ENCODE data around the gene STARD3. TPM values are rescaled to one million over a fixed set of nuclear protein-coding genes. Genes with fewer than 3 reads are reported as not detected.

Gene STARD3
- total RNA-seq, 1 experiment from 2014 or later = 46.0 TPM

DNA sequence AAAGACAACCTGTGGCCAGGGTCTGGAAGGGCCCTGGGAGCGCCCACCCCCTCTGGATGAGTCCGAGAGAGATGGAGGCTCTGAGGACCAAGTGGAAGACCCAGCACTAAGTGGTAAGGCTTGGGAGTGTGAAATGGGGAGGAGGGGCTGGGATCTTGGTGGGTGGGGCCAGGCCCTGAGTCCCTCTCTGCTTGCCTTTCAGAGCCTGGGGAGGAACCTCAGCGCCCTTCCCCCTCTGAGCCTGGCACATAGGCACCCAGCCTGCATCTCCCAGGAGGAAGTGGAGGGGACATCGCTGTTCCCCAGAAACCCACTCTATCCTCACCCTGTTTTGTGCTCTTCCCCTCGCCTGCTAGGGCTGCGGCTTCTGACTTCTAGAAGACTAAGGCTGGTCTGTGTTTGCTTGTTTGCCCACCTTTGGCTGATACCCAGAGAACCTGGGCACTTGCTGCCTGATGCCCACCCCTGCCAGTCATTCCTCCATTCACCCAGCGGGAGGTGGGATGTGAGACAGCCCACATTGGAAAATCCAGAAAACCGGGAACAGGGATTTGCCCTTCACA lies 1.2 kb upstream of the STARD3 start:
- DNase-seq (ENCODE audit: low read depth) = no peak

DNA sequence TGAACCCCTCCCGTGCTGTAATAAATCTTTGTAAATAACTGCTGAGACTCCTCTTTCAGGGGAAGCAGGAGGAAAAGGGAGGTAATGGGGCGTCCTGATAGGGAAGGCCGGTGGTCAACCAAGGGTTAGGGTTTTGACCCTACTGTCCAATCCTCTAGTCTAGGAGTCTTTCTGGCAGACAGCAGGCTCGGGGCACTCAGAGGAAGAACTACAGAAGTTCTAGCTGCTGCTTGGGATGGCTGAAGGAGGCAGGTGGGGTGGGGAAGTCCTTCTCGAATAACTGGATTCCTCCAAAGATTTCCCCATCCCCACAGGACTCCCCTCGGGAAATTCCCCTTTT lies 387 bp upstream of the STARD3 start:
- no peak for DNase-seq (ENCODE audit: low read depth)

DNA sequence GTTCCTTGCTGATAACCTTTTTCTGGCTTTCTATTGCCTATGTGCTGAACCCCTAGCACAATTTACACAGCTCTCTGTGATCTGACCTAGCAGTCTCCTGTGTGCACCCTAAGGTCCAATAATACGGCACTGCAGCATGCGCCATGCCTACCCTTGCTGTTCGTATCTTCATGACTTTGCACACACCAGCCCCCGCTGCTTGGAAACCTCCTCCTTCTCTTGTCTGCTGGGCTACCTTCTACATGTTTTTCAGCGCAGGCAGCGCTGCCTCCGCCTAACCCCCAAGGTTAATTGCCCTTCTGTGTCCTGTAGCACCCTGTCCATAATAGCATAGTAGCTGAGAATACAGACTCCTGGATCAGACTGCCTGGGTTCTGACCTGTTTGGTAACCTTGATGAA lies 1.4 kb downstream of the STARD3 start:
- DNase-seq (ENCODE audit: low read depth) = no peak

DNA sequence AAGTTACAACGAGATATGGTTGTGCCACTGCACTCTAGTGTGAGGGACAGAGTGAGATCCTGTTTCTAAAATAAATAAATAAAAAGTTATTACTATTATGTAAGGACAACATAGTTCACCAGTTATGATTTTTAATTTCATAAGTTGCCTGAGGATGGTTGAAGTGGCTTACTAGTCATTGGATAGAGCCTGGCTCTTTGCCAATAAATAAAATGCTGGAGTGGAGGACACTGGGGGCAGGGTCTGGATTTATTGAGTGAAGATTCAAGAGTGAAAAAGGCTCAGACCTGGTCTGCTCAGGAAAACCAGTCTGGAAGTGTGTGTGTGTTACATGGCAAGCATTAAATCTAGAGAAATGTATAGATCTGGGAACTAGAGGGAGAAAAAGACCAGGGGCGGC lies 2.1 kb downstream of the STARD3 start:
- DNase-seq (ENCODE audit: low read depth) = no peak

DNA sequence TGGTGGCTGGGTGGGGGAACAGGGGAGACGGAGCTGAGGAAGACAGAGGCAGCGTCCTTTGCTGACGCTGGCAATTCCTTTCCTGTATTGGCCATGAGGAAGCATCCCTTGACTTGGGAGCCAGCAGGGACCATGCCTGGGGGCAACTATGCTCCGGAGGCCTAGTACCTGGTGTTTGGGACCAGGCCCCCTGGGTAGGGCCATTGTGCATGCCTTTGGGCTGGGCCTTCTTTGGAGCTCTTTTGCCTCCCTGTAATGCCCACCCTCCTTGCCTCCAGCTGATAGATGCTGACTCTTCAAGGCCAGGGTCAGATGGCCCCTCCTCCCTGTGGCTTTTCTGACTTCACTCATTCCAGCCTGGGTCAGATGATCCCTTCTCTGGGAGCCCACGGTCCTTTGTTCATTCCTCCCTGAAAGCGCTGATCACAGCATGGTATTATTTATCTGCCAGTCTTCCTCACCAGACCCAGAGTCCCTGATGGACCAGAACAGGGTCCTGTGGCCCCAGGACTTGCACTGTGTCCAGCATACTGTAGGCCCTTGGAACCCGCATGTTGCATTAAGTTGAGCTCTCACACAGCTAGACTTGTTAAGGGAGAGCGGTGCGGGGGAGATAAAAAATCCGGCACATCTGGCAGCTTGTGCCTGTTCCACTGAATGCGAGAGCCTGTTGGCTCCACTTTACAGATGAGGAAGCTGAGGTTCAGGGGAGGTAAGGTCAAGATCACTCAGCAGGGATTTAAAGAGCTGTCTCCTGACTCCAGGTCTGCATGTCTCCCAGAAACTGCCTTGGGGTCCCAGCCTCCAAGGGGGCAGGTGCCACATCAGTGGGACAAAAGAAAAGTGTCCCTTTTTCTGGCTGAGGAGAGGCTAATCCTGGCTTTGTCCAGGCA lies 2.9 kb downstream of the STARD3 start:
- DNase-seq (ENCODE audit: low read depth) = no peak

DNA sequence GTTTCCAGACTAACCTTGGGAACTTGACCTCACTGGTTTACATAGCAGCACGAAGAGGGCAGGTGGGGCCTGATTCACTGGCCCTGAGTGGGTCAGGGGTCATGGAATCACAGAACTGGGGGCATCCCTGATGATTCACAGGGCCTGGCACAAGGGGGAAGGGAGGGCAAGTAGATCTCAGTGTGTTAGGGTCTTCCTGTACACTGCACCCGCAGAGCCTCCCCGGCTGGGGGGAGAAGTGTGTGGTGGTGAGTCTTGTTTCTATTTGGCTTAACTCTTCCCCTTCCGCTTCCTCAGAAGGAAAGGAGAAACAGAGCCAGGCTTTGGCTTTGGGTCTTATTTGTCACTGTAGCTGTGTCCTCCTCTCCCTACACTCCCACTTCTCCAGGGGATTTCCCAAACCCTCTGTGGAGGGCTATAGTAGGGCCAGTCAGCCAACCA lies 3.7 kb downstream of the STARD3 start:
- no peak for DNase-seq (ENCODE audit: low read depth)

DNA sequence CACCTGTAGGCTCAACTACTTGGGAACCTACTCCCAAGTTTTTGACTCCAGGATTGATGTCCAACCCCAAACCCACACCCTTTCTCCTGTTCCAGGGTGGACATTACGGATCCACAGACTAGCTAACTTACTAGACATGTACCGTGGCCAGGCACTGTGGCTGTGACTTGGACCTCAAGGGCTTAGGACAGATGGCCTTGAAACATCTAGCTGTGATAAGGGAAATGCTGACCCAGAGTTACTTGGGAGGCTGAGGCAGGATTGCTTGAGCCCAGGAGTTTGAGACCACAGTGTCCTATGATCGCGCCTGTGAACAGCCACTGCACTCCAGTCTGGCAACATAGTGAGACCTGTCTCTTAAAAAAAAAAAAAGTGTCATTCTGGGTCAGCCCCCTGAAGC lies 4.2 kb downstream of the STARD3 start:
- DNase-seq (ENCODE audit: low read depth) = no peak

DNA sequence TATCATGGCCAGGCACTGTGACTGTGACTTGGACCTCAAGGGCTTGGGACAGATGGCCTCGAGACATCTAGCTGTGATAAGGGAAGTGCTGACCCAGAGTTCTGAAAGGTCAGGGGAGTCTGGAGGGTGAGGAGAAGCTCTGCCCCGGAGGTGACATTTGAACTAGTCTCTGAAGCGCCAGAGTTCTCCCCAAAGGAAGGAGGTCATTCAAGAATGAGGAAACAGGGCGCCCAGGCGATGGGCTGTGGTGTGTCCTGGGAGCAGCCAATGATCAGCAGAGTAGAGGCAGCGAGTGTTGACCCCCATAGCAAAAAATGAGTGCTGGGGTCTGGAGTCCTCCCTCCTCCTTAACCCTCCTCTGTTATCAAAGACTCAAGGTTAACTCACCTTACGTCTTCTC lies 4.9 kb downstream of the STARD3 start:
- DNase-seq (ENCODE audit: low read depth) = no peak

DNA sequence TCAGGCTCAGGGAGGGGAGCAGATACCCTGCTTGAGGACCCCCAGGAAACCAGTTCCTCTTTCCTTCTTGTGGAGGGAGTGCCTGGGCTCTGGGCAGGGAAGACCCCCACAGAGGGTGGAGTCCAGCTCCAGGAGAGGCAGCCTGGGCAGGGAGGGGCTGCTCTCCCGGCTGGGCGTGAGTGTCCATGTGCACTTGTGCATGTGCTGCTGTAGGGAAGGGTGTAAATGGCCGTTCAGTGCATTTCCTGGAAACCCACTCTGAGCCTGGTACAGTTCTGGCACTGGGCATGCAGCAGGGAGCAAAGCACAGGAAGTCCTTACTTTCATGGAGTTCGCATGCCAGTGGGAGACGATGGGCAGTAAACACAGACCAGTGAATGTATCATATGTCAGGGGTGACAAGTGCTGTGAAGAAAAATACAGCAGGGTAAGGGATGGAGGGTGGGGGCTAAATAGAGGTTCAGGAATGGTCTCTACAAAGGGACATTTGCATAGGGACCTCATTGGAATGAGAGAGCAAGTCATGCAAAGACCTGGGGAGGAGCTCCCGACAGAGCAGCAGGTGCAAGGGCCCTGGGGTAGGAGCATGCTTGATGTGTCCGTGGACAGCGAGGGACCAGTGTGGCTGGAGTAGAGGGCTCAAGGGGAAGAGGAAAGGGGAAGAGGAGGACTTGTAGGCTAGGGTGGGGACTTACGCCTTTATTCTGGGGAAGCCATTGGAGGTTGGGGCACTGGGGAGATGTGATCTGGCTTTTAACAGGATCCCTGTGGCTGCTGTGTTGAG lies 5.5 kb downstream of the STARD3 start:
- DNase-seq (ENCODE audit: low read depth) = no peak

DNA sequence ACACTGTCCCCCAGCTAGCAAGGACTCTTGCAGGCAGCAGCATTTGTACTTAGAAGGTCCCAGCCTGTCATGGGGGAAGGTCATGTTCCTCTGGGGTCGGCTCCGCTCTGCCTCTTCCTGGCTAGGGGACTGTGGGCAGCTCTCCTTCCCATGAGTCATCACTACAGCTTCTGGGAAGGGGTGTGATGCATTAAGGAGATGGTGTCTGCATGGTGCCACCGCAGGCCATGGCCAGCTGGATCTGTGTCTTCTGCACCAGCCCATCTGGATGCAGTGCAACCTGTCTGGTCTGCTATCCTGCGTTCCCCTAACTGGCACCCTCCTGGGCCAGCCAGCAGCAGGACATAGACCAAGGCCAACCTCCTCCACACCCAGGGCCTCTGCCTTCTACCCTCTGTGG lies 6.3 kb downstream of the STARD3 start:
- peak; percentile 69 for DNase-seq (ENCODE audit: low read depth)

DNA sequence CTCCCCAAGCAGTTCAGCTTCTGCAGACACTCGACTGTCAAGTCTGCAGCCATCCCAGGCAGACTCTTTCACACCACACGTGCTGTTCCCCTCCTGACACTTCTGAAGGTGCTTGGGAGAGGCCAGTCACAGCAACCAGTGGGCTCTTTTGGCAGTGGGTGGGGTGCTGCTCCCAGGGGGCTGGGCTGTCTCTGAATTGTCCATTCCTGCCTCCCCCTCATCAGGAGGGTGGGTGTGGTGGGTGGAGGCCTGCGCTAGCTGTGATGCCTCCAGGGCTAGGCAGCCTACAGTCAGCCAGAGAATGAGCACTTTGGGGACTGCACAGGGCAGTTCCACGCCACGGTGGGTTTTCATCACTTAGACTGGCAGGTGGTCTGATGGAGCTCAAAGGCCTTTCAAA lies 10.3 kb downstream of the STARD3 start:
- DNase-seq (ENCODE audit: low read depth) = no peak

DNA sequence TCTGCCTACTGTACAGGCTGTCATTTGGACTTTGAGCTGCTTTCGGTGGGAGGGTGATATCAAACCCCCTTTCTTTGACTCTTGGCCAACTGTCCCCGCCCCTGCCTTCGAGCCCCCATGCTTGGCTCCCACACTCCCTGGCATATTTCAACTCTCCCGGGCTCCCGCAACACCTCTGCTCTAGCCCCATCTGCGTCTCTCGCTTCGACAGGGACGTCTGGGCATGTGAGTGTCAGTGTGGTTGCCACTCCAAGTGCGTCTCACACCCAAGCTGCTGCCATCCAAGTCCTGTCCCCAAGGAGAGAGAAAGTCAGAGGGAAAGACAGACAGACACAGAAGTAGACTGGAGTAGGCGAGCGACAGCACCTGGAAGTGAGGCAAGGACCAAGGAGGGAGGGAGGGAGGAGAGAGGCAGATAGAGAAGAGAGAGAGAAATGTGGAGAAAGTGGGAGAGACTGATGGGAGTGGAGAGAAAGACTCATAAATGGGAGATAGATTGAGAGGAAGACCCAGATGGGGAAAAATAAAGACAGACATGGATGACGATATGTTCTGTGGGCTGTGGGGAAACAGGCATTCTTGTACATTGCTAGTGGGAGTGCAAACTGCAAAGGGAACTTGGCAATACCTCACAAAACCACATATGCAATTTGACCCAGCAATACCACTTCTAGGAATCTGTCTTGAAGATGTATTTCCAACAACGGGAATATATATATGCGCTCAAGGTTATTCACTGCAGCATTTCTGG lies 11.8 kb downstream of the STARD3 start:
- no peak for DNase-seq (ENCODE audit: low read depth)

DNA sequence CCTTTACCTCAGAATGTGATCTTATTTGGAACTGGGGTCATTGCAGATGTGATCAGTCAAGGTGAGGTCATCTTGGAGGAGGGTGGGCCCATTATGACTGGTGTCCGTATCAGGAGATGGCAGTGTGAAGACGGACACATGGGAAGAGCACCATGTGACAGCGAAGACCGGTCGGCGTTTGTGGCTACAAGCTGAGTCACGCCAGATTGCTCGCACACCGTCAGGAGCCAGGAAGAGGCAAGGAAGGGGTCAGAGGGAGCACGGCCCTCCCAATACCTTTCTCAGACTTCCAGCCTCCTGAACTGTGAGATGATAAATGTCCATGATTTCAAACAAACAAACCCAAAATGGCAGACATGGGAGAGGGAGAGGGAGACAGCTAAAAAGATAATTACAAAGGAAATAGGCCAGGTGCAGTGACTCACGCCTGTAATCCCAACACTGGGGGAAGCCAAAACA lies 13.2 kb downstream of the STARD3 start:
- no peak for DNase-seq (ENCODE audit: low read depth)

DNA sequence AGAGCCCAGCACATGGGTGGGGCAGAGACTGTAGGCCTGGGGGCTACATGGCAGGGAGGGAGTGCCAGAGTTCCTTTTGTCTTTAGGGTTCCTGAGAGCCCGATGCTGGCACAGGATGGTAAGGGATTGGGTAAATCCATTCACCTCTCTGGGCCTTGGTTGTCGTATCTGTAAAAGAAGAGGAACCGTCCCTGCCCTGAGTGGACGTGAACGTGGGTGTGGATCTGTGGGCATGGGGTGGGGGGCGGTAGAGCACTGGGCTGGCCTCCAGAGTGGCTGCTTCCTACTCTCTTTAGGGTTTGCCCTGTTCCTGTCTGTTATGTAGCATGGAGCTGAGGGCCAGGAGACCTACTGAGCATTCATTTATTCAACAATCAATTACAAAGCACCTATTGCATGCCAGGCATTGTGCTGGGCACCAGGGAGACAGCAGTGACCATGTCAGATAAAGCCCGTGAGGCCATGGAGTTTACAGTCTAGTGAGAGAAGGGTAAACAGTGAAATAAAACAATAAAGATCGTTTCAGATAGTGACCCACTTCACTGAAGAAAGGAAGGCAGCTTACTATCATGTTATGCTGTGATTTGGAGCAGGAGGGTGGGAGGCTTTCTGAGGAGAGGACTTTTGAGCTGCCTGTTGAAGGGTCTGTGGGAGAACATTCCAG lies 15.1 kb downstream of the STARD3 start:
- DNase-seq (ENCODE audit: low read depth) = no peak

DNA sequence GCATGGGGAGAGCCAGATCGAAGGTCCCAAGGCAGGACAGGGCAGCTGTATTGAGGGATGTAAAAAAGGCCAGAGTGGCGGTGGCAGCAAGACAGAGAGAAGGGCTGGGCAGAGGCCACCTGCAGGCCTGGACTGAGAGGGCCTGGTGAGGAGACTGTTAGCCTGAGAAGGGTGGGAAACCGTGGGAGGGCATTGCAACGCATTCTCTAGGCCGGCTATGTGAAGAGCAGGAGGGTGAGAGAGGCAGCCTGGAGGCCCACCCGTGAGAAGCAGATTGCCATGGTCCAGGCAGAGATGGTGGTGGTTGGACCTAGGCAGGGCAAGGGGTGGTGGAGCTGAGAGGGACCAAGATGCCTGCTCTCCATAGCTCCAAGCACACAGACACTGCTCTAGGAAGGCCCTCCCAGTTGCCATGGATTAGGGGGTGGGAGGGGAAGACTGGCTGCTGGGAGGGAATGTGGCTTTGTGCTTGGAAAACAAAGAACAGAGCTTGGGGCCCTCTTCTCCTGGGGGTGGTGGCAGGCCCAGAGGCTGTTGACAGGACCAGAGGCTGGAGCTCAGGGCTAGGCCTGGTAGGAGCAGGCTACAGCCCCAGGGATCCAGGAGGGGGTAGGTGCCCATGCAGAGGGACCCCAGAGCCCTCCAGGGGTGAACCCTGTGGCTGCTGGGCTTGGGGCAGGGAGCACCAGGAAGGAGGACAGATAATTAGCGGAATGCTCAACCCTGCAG lies 15.8 kb downstream of the STARD3 start:
- no peak for DNase-seq (ENCODE audit: low read depth)

DNA sequence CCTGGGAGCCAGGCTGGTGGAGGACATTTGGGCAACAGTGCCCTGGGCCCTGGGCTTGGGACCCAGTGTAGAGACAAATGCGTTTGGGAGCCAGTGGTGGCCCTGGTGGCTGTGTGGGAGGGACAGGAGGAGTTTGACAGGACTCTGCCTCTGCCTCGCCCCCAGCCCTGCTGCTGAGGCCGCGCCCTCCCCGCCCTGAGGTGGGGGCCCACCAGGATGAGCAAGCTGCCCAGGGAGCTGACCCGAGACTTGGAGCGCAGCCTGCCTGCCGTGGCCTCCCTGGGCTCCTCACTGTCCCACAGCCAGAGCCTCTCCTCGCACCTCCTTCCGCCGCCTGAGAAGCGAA lies 16.3 kb downstream of the STARD3 start:
- DNase-seq (ENCODE audit: low read depth) = no peak

DNA sequence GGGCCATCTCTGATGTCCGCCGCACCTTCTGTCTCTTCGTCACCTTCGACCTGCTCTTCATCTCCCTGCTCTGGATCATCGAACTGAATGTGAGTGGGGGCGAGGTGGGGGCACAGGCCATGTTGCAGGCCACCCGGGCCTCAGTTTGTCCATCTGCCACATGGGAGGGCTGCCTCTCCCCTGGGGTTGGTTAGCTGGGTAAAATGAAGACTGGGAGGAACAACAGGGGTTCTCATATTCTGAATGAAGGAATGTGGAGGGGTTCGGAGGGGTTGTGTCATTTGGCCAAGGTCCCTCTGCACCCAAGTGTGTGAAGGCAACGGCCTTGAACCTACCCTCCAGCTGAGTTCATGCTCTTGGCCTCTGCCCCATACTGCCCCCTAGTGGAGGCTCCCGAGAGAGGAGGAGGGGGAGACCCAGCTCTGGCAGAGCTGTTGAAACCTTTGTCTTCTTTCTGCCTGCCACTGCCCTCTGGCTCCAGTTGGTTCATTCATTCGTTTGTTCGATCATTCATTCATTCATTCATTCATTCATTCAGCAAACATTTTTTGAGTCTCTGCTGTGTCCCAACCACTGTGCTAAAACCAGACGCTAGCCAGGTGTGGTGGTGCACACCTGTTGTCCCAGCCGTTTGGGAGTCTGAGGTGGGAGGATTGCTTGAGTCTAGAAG lies 16.9 kb downstream of the STARD3 start:
- DNase-seq (ENCODE audit: low read depth) = peak; percentile 53

DNA sequence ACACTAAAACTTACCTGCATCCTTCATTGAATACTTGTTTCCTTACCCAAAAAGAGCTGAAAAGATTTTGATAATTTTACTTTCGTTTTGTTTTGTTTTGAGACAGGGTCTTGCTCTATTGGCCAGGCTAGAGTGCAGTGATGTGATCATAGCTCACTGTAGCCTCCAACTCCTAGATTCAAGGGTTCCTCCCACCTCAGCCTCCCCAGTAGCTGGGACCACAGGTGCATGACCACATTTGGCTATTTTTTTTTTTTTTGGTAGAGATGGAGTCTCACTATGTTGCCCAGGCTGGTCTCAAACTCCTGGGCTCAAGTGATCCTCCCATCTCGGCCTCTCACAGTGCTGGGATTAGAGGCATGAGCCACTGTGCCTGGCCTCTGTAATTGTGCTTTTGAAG lies 18.2 kb downstream of the STARD3 start:
- no peak for DNase-seq (ENCODE audit: low read depth)

DNA sequence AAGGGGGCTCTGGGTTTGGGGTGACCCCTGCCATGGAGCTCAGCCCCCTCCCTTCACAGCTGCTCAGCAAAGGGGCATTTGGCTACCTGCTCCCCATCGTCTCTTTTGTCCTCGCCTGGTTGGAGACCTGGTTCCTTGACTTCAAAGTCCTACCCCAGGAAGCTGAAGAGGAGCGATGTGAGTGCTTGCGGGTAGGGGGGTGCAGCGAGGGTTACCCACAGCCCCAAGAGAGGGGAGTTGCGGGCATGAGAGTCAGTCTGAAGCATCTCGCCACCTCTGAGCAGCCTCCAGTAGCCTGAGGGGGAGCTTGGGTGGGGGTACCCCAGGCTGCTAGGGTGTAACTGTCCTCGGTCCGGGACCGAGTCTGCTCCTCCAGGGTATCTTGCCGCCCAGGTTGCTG lies 21.4 kb downstream of the STARD3 start:
- DNase-seq (ENCODE audit: low read depth) = no peak

DNA sequence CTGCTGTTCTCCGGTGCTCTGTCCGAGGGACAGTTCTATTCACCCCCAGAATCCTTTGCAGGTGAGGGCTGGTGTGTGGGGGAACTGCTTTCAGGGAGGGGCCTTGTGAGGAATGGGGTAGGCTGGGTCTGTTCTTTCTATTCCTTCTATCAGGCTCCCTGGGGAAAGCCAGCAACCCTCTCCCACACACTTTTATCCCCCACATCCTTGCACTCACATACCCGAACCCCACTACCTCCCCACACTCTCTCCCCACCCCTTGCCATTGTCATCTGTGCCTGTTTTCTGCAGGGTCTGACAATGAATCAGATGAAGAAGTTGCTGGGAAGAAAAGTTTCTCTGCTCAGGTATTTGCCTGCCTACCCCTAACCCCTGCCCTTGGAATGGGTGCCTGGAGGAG lies 21.8 kb downstream of the STARD3 start:
- no peak for DNase-seq (ENCODE audit: low read depth)
